Myocyte (in vitro differentiated cells): ENCODE results near the gene MN1. TPM values are rescaled to one million over a fixed set of nuclear protein-coding genes. Genes with fewer than 3 reads are reported as not detected.

Experiments used
- DNase-seq: peaks from one replicate; pipeline ENCODE4 v3.0.0-alpha.2; 2012; ENCODE audit warnings: low read depth
- total RNA-seq: library from RNA; depleted of rRNA; stranded (reverse); fragments of >200 nt; gene quantifications from 2 replicates; pipeline ENCODE4 v1.2.3, GENCODE V29; 2014

The MN1 gene
- total RNA-seq, 1 donor from 2014 or later, result 1.8 TPM

DNA sequence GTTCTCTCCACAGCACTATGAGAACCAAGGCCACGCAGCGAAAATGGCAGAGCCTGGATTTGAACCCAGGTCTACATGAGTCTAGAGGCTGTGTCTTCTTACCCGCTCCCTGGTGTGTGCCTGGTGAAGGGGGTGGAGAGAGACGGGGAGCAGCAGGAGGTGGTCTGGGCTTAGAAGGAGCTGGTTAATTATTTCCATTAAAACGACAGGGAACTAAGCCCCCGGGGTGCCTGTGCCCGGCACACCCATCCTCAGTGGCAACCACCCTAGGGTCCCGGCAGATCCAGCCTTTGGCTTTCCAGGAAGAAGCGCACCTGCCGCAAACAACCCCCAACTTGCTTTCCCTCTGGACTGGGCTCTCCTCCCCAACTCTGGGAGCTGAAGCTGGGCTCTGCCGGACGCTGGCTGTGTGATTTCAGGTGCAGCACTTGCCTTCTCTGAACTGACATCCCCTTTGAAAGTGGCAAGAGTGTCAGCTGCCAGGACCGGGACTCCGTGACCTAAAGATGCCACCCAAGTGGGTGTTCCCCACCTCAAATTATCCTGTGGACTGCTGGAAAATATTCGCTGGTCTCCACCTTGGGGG is 35.8 kb downstream of the MN1 start:
- DNase-seq, result no peak

GRCh38 chr22:27764722-27765236 is 36.8 kb downstream of the MN1 start:
- DNase-seq, result no peak

GRCh38 chr22:27761665-27762064 is 39.9 kb downstream of the MN1 start:
- DNase-seq, result no peak

DNA sequence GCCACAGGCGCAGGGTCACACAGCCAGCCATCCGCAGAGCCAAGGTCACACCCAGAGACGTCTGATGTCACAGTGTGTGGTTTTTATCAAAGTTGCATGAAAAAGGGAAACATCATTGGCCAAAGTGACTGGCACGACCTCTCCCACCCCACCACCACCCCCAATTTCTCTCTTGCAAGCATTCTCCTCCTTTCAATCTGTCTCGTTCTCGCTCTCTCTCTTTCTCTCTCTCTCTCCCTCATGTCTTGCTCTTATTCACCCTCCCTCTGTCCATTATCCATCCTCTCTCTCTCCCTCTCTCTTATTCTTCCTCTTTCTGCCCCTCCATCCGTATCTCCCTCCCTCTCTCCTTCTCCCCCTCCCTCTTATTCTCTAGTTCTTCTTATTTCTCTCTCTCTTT is 40.6 kb downstream of the MN1 start:
- no peak for DNase-seq

GRCh38 chr22:27760474-27760873 is 41.1 kb downstream of the MN1 start:
- no peak for DNase-seq

DNA sequence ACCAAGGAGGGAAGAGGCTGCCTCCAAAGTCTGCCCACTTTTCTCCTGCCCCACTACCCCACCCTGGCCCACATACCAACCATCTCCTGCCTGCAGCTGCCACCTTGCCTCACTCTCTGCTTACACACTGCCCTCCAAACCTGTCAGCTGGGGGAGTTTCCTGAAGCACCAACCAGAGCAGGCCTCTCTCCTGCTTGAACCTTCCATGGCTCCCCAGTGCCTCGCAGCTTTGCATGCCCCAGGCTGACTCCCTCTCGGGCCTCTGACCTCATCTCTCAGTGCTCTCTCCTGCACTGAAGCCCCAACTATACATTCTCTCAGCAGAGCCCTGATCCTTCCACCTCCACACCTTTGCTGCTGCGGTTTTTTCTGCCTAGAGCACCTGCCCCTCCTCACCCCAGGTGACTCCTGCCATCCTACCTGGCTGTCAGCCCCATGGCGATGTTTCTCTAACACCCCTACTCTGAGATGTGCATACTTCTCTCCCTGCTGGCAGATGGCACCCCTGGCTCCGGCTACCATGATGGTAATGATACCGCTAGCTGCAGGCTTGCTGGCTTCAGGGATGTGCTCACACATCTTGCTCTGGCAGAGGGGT is 43.5 kb downstream of the MN1 start:
- DNase-seq, result no peak

- DNase-seq, result no peak
Observed at GRCh38 chr22:27756212-27756660, 45.3 kb downstream of the MN1 start.

DNA sequence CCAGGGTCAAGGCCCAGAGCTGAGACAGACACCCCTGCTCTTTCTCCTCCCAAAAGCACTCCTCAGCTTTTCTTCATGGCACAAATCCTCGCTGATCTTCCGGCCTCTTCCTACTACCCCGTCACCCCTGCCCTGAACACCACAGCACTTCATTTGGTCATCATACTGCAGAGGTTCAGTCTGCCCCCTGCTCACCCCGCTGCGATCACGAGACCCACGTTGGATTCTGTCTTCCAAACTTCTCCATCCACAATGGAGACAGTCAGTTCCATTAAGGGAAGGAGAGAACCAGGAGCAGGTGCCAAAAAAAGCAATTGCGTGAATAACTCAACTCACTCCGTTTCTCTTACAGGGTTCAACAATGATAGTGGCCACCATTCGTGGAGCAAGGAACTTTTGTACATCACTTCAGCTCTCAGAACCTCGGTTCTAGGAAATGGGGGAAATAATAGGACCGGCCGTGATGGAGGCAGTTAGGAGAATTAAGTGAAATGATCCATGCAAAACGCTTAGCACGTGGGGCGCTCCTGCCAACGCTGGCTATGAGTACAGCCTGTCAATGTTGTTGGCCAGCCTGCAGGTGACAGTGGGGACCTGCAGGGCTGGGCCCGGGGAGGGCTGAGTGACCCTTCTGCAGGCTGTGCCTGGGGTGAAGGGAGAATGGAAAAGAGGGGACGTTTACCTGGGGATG is 45.9 kb downstream of the MN1 start:
- no peak for DNase-seq

DNA sequence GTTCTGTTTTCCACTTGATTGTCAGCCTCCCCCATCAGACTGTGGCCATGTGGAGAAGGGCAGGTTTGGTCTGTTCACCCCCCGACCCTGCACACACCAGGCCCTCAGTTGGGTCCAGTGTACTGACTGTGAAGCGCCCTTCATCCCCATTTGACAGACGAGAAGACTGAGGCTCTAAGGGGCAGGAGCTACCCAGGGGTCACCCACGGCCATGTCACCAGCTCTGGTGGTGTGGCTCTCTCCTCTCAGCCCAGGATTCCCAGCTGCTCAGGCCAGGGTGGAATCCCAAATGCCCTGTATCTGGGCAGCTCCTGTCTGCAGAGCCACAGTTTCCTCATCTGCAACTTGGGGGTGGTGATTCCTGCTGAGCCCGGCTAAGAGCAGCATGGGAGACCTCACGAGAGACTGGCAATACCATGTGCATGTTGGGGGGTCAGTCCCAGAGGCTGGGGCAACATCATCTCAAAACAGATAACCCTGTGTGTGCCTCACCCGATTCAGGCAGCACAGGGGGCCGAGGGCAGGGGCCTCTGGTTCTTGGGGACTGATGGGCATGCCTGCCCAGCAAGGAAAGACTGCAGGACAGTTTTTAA is 46.6 kb downstream of the MN1 start:
- DNase-seq, result no peak

- no peak for DNase-seq
Observed at GRCh38 chr22:27754247-27754887, 47.2 kb downstream of the MN1 start.

DNA sequence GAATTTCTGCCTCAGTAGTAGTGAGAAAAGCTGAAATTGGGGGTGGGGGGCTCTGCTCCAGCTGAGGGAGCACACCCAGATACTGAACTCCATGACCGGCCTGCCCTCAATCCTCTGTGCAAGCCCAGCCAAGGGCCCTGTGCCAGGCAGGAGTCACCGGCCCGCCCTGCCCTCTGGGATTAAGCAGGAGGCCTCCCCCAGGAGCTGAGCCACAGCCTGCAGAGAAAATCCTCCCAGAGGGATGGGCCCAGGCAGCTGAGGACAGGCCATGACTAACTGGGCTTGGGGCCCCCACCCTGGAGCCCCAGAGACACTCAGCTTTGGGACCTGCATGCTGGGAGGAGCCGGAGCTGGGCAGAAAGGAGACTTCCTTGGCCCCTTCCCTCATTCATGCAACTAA is 48.8 kb downstream of the MN1 start:
- DNase-seq, result peak; percentile 58

GRCh38 chr22:27752141-27752540 is 49.4 kb downstream of the MN1 start:
- no peak for DNase-seq

- no peak for DNase-seq
Observed at GRCh38 chr22:27751277-27752070, 50.1 kb downstream of the MN1 start.

DNA sequence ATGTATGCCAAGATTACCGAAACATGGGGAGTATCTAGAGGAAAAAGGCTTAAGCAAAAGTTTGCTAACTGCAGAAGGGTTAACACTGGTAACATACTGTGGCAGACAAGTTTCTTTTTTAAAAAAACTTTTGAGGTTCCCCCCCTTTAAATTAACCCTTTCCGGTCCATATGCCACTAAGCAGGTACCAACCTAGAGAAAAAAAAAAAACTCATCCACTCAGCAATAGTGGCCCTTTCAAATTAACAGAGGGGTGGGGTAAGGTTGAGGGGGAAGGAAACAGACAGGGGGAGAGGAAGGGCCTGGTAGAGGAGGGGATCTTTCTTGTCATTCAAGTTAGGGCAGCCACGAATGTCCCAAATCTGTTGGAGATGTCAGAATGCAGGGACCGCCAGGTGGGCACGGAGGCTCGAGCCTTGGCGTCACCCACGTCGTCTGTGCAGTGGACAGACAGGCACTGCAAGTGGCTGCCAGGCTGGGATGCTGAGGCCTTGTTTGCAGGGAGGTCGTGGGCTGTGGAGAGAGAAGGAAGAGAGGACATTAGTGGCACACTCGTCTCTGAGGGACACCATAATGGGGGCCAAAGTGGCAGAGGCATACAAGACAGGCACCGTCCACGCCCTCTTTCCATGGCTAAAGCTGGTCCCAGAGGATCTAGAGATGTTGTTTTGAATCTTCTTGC is 50.8 kb downstream of the MN1 start:
- DNase-seq, result no peak

DNA sequence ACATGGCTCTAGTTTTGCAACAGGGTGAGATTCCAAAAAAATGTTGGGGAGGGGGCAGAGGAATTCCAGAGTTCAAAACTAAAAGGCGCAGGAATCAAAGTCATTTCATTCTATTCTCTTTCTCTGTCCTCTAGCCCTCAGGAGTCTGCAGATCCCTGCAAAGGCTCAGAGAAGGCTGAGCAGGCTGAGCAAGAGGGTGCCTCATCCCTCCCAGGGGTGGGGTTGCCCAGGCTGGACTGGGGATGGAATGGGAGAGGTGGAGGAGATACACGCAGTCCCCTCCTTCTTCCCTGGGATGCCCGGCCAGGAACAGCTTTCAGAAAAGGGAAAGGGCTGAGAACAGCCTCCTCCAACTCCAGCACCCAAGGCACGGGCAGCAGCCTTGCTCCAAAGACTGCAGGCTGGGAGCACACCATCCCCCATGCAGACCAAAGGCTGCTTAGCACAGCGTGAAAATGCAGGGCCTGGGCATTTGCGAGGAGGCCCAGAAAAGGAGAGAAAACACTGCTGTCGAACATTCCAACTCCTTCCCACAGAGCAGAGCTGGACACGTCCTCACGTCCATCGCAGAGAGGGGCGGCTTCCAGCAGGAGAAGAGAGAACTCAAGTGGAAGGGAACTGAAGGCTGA is 51.8 kb downstream of the MN1 start:
- DNase-seq, result no peak

DNA sequence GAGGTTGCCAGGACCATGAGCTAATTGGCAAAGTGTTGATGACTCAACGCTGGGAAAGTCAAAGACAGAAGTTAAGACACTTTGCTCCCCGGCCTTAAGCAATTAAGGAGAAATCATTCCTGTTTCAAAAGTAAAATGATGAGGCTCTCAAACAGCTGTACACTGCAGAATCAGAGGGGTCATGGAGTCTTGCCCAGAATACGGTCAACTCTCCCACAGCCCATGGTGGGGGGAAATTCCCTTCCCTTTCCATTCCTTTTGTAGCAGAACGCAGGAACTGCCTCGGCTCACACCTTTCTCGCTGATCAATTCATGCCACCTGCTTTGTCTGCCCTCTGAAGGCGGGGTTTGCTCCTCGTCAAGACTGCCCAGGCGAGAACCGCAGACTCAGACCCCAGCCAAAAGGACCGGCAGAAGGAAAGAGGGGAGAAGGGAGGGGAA is 52.8 kb downstream of the MN1 start:
- peak; percentile 34 for DNase-seq

DNA sequence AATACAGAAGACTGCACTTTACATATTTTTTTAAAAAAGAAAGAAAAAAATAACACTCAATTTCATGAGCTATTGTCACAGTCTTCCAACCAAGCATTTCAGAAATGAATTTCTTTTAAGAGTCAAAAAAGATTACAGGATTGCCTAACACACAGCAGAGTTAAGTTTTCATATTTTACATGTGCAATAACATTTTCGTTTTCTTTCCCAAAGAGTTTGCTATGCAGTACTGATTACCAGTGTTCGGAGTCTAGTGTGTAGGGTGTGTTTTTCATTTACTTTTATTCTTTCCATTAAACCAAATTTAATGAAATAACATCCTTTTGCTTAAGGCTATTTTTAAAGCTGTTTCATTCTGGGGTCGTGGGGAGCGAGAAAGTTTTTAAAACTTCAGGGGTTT is 53.2 kb downstream of the MN1 start:
- no peak for DNase-seq

DNA sequence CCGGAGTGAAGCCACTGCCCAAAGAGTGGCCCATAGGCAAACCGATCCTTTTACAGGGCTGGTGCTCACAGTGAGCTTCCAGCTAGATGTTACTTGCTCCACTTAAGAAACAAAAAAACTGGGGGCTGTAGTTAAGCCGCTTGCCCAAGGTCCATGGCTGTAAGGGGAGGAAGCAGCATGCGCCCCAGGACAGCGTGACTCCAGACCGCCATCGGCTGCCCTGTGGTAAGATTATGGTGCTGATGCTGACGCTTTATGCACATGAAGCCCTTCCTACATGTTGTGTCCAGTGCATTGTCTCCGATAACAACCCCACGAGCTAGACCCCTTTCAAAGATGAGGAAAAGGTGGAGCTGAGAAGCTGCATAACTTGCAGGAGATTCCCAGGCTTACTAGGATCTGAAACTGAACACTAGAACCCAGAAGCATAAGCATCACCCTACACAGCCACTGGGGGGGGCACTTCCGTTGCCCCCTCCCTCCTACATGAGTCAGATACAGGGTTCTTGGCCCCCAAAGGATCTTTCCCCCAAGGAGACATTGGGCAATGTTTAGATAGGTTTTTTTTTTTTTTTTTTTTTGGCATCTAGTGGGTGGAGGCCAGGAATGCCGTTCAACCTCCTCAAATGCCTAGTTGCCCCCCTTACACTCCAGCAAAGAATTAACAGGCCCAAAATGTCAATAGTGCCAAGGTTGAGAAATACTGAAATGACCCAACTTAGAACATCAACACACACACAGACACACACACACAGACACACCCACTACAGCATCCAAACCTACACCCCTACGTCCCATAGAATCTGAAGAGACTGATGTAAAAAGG is 53.9 kb downstream of the MN1 start:
- DNase-seq, result no peak

DNA sequence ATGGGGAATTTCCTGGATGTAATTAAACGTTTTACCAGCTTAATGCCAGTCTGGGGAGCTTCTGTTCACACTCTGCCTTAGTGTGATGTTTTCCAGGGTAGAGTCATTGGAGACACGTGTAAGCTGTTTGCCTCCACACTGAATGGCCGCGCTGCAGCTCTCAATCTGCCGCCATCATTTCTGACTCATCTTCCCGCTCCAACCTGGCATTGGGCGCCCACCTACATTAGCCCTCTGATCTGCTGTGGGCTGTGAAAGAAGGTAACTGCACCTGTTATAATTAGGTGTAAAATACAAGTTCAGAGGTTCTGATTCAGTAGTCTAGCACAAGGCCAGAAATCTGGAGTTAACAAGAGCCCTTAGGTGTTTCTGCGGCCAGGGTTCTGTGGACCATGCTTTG is 54.6 kb downstream of the MN1 start:
- no peak for DNase-seq
